ENCODE data around the gene RNF141.

DNA sequence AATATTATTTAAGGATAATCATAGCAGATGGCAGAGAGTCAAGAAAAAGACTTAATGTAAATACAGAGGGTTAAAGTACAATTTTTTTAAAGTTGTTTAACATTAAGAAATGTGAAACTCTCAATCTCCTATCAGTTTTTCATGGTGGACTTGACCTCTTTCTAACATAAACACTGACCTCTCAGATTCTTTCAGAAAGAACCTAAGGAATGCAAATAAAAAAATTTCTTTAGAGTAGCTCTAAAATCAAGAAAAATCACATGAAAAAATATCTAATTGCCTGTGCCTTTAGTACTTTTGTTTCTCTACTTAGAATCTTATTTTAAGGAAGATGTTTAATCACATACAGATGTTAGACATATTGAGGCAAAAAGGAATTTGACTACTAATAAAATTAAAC is 12.9 kb downstream of the RNF141 start:
- TF ChIP-seq, protein P1, sequence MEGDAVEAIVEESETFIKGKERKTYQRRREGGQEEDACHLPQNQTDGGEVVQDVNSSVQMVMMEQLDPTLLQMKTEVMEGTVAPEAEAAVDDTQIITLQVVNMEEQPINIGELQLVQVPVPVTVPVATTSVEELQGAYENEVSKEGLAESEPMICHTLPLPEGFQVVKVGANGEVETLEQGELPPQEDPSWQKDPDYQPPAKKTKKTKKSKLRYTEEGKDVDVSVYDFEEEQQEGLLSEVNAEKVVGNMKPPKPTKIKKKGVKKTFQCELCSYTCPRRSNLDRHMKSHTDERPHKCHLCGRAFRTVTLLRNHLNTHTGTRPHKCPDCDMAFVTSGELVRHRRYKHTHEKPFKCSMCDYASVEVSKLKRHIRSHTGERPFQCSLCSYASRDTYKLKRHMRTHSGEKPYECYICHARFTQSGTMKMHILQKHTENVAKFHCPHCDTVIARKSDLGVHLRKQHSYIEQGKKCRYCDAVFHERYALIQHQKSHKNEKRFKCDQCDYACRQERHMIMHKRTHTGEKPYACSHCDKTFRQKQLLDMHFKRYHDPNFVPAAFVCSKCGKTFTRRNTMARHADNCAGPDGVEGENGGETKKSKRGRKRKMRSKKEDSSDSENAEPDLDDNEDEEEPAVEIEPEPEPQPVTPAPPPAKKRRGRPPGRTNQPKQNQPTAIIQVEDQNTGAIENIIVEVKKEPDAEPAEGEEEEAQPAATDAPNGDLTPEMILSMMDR (IDR thresholded peaks at IDR 0.05) = no peak
- no peak for TF ChIP-seq ZFX (IDR thresholded peaks at IDR 0.05; ENCODE audit: borderline replicate concordance)
